SU-DHL-6 (cell line): ENCODE data around the gene PTGER4.

Source experiments
- EZH2phosphoT487 ChIP-seq: fragments of 200-600 bp; sonication (generic), shearing (Covaris generic); conservative IDR thresholded peaks from 2 replicates; pipeline ENCODE4 v1.6.1; 2018; ENCODE audit warnings: mild to moderate bottlenecking, antibody characterized with exemption, low read length, moderate library complexity, mixed read lengths
- TF ChIP-seq, protein P1 (sequence below): fragments of 200-600 bp; sonication (generic); IDR thresholded peaks from one replicate; pipeline ENCODE4 v1.5.1; 2017; ENCODE audit warnings: antibody characterized with exemption, mild to moderate bottlenecking, low read length, moderate library complexity; ENCODE audit not compliant: insufficient read depth, poor library complexity, severe bottlenecking

DNA sequence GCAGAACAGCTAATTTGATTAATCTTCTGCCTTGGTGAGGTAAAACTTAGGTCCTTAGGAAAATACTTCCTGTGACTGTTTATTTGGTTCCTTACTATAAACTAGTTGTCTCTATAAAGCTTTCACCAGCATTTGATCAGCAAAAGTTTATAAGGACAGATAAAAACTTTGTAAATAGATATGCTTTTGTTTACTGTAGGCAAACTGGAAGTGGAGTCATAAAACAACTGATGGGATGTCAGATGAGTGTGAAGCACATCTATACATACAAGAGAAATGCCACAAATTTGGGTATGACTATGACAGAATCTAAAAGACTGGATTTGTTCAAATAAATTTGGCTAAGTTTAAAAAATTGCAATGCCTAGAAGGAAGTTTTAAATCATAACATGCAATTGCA, 5.5 kb downstream of the PTGER4 start:
- TF ChIP-seq, protein P1, sequence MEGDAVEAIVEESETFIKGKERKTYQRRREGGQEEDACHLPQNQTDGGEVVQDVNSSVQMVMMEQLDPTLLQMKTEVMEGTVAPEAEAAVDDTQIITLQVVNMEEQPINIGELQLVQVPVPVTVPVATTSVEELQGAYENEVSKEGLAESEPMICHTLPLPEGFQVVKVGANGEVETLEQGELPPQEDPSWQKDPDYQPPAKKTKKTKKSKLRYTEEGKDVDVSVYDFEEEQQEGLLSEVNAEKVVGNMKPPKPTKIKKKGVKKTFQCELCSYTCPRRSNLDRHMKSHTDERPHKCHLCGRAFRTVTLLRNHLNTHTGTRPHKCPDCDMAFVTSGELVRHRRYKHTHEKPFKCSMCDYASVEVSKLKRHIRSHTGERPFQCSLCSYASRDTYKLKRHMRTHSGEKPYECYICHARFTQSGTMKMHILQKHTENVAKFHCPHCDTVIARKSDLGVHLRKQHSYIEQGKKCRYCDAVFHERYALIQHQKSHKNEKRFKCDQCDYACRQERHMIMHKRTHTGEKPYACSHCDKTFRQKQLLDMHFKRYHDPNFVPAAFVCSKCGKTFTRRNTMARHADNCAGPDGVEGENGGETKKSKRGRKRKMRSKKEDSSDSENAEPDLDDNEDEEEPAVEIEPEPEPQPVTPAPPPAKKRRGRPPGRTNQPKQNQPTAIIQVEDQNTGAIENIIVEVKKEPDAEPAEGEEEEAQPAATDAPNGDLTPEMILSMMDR, result no peak
- TF ChIP-seq EZH2phosphoT487, result no peak
